ENCODE measurements around the gene RAB40C.

RAB40C gene

GRCh38 chr16:554297-554621 is 35.6 kb upstream of the RAB40C start:
- ChIA-PET CTCF (no interaction called here), POLR2A (interaction anchor here (1.0 kb wide), 1 partner anchor 28 kb away, joined by 3 read pairs; no protein-coding TSS in a partner anchor)
- TF ChIP-seq ELF4 (IDR thresholded peaks at IDR 0.05), result no peak
- no peak for DNase-seq (ENCODE audit: extremely low spot score)

GRCh38 chr16:554640-555365 is 35.1 kb upstream of the RAB40C start:
- DNase-seq (ENCODE audit: extremely low spot score), result no peak
- TF ChIP-seq ZNF384 (IDR thresholded peaks at IDR 0.05), result no peak
- TF ChIP-seq FOXM1 (IDR thresholded peaks at IDR 0.05; ENCODE audit: borderline replicate concordance), result no peak
- TF ChIP-seq FOXK2 (IDR thresholded peaks at IDR 0.05), result no peak
- no peak for TF ChIP-seq CTBP1 (IDR thresholded peaks at IDR 0.05; ENCODE audit: borderline replicate concordance)
- TF ChIP-seq HDGF (IDR thresholded peaks at IDR 0.05; ENCODE audit: borderline replicate concordance), result no peak
- no peak for TF ChIP-seq FOXA1 (IDR thresholded peaks at IDR 0.05)
- TF ChIP-seq SP1 (IDR thresholded peaks at IDR 0.05), result no peak
- no peak for TF ChIP-seq BHLHE40 (IDR thresholded peaks at IDR 0.05; ENCODE audit: borderline replicate concordance)
- no peak for TF ChIP-seq ARNT (IDR thresholded peaks at IDR 0.05)
- TF ChIP-seq PKNOX1 (IDR thresholded peaks at IDR 0.05), result no peak
- no peak for TF ChIP-seq LEF1 (IDR thresholded peaks at IDR 0.05; ENCODE audit: borderline replicate concordance)
- TF ChIP-seq NFRKB (IDR thresholded peaks at IDR 0.05), result no peak
- TF ChIP-seq TARDBP (IDR thresholded peaks at IDR 0.05), result no peak
- TF ChIP-seq L3MBTL2 (conservative IDR thresholded peaks at IDR 0.05), result no peak
- TF ChIP-seq ELF4 (IDR thresholded peaks at IDR 0.05), result no peak
- no peak for TF ChIP-seq SUZ12 (IDR thresholded peaks at IDR 0.05)
- POLR2A ChIA-PET, result interaction anchor here (1.0 kb wide), 1 partner anchor 28 kb away, joined by 3 read pairs; no protein-coding TSS in a partner anchor
- CTCF ChIA-PET, result no interaction called here

GRCh38 chr16:555528-556473 is 34.1 kb upstream of the RAB40C start:
- CTCF ChIA-PET, result no interaction called here
- no peak for TF ChIP-seq LEF1 (IDR thresholded peaks at IDR 0.05; ENCODE audit: borderline replicate concordance)
- no peak for TF ChIP-seq FOXK2 (IDR thresholded peaks at IDR 0.05)
- TF ChIP-seq TARDBP (IDR thresholded peaks at IDR 0.05), result no peak
- TF ChIP-seq ELF4 (IDR thresholded peaks at IDR 0.05), result no peak
- no peak for TF ChIP-seq CTBP1 (IDR thresholded peaks at IDR 0.05; ENCODE audit: borderline replicate concordance)
- no peak for DNase-seq (ENCODE audit: extremely low spot score)
- POLR2A ChIA-PET, result interaction anchor here (0.8 kb wide), 1 partner anchor 14 kb away, joined by 3 read pairs; the partner anchor contains the start of gene PIGQ

GRCh38 chr16:556474-557173 is 33.2 kb upstream of the RAB40C start:
- TF ChIP-seq PKNOX1 (IDR thresholded peaks at IDR 0.05), result no peak
- TF ChIP-seq BHLHE40 (IDR thresholded peaks at IDR 0.05; ENCODE audit: borderline replicate concordance), result no peak
- no peak for TF ChIP-seq CTBP1 (IDR thresholded peaks at IDR 0.05; ENCODE audit: borderline replicate concordance)
- TF ChIP-seq SP1 (IDR thresholded peaks at IDR 0.05), result no peak
- CTCF ChIA-PET, result no interaction called here
- POLR2A ChIA-PET, result interaction anchor here (0.8 kb wide), 1 partner anchor 13 kb away, joined by 3 read pairs; the partner anchor contains the start of gene PIGQ
- DNase-seq (ENCODE audit: extremely low spot score), result no peak

GRCh38 chr16:557463-558297 is 32.2 kb upstream of the RAB40C start:
- ChIA-PET POLR2A (no interaction called here), CTCF (no interaction called here)
- no peak for DNase-seq (ENCODE audit: extremely low spot score)
- TF ChIP-seq FOXK2 (IDR thresholded peaks at IDR 0.05) (no peak), ZNF384 (IDR thresholded peaks at IDR 0.05) (no peak), PKNOX1 (IDR thresholded peaks at IDR 0.05) (no peak), SP1 (IDR thresholded peaks at IDR 0.05) (no peak), FOXA1 (IDR thresholded peaks at IDR 0.05) (no peak), CTBP1 (IDR thresholded peaks at IDR 0.05; ENCODE audit: borderline replicate concordance) (no peak), ARNT (IDR thresholded peaks at IDR 0.05) (no peak), LEF1 (IDR thresholded peaks at IDR 0.05; ENCODE audit: borderline replicate concordance) (no peak), L3MBTL2 (conservative IDR thresholded peaks at IDR 0.05) (no peak), NFRKB (IDR thresholded peaks at IDR 0.05) (no peak)
